ENCODE results near the gene CYP39A1. TPM values are rescaled to one million over a fixed set of nuclear protein-coding genes. Genes with fewer than 3 reads are reported as not detected.

Gene CYP39A1
- total and polyA plus RNA-seq, 2 of the 13 experiments (the other 11 are each of a cell fraction or from before 2014, with no cell fraction given): 0.13 TPM; not detected in 1

DNA sequence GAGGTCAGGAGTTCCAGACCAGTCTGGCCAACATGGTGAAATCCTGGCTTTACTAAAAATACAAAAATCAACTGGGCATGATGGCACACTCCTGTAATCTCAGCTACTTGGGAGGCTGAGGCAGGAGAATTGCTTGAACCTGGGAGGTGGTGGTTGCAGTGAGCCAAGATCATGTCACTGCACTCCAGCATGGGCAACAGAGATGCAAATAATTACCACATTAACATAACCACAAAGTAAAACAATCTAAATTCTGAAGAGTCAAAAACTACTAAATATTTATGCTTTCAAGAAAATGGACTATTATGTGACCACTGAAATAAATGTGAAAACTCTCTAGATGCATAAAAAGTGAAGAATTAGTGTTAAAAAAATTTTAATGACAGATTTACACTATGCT is 59.9 kb downstream of the CYP39A1 start (continued):
- TF ChIP-seq, protein P1, sequence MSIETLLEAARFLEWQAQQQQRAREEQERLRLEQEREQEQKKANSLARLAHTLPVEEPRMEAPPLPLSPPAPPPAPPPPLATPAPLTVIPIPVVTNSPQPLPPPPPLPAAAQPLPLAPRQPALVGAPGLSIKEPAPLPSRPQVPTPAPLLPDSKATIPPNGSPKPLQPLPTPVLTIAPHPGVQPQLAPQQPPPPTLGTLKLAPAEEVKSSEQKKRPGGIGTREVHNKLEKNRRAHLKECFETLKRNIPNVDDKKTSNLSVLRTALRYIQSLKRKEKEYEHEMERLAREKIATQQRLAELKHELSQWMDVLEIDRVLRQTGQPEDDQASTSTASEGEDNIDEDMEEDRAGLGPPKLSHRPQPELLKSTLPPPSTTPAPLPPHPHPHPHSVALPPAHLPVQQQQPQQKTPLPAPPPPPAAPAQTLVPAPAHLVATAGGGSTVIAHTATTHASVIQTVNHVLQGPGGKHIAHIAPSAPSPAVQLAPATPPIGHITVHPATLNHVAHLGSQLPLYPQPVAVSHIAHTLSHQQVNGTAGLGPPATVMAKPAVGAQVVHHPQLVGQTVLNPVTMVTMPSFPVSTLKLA (IDR thresholded peaks at IDR 0.05): no peak
- TF ChIP-seq, protein P2, sequence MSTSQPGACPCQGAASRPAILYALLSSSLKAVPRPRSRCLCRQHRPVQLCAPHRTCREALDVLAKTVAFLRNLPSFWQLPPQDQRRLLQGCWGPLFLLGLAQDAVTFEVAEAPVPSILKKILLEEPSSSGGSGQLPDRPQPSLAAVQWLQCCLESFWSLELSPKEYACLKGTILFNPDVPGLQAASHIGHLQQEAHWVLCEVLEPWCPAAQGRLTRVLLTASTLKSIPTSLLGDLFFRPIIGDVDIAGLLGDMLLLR (CRISPR knock-in tag; IDR thresholded peaks at IDR 0.05): no peak
- TF ChIP-seq KMT2A (CRISPR knock-in tag; IDR thresholded peaks at IDR 0.05): no peak
- TF ChIP-seq ZNF460 (CRISPR knock-in tag; IDR thresholded peaks at IDR 0.05; ENCODE audit: borderline replicate concordance): no peak
- TF ChIP-seq DR1 (CRISPR knock-in tag; IDR thresholded peaks at IDR 0.05): no peak
- TF ChIP-seq NFRKB (IDR thresholded peaks at IDR 0.05): no peak
- TF ChIP-seq, protein P3, sequence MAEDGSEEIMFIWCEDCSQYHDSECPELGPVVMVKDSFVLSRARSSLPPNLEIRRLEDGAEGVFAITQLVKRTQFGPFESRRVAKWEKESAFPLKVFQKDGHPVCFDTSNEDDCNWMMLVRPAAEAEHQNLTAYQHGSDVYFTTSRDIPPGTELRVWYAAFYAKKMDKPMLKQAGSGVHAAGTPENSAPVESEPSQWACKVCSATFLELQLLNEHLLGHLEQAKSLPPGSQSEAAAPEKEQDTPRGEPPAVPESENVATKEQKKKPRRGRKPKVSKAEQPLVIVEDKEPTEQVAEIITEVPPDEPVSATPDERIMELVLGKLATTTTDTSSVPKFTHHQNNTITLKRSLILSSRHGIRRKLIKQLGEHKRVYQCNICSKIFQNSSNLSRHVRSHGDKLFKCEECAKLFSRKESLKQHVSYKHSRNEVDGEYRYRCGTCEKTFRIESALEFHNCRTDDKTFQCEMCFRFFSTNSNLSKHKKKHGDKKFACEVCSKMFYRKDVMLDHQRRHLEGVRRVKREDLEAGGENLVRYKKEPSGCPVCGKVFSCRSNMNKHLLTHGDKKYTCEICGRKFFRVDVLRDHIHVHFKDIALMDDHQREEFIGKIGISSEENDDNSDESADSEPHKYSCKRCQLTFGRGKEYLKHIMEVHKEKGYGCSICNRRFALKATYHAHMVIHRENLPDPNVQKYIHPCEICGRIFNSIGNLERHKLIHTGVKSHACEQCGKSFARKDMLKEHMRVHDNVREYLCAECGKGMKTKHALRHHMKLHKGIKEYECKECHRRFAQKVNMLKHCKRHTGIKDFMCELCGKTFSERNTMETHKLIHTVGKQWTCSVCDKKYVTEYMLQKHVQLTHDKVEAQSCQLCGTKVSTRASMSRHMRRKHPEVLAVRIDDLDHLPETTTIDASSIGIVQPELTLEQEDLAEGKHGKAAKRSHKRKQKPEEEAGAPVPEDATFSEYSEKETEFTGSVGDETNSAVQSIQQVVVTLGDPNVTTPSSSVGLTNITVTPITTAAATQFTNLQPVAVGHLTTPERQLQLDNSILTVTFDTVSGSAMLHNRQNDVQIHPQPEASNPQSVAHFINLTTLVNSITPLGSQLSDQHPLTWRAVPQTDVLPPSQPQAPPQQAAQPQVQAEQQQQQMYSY (CRISPR knock-in tag; IDR thresholded peaks at IDR 0.05): no peak
- TF ChIP-seq NKX3-1 (CRISPR knock-in tag; IDR thresholded peaks at IDR 0.05): no peak

- Histone ChIP-seq H3K27me3 (ENCODE audit: control insufficient read depth in 1 of 2, insufficient read depth in 2 of 2, low read length in 2 of 2) (no peaks in the 10 kb centered on the region), H3K79me2 (ENCODE audit: insufficient read depth, low read length) (no peaks in the 10 kb centered on the region), H3K36me3 (replicated peaks in 1 of 2; ENCODE audit: control insufficient read depth in 1 of 2, insufficient read depth in 2 of 2, low read length in 2 of 2) (no peaks in the 10 kb centered on the region), H4K20me1 (ENCODE audit: insufficient read depth, low read length) (no peaks in the 10 kb centered on the region), H3K4me3 (replicated peaks in 1 of 3; ENCODE audit: insufficient read depth in 1 of 3, low read depth in 2 of 3, low read length in 3 of 3) (no peak overlapping the region), H3K9ac (ENCODE audit: insufficient read depth, low read depth, low read length) (no peak overlapping the region), H2AFZ (ENCODE audit: low read length) (no peak overlapping the region), H3K4me1 (ENCODE audit: insufficient read depth, low read length) (no peaks in the 10 kb centered on the region), H3K27ac (ENCODE audit: extremely low read length, insufficient read depth, low read length) (no peak overlapping the region), H3K4me2 (ENCODE audit: low read depth, low read length) (no peak overlapping the region), H3K9me3 (ENCODE audit: low read length) (peaks cover 7% of the 10 kb centered on the region)
- ChIA-PET CTCF (ENCODE audit: low intra/inter-chr PET ratio, low total read pairs) (no interaction called here), POLR2A (no interaction called here)
- ATAC-seq (no peak), FAIRE-seq (no peak), DNase-seq (ENCODE audit: low spot score) (no peak)
- intact Hi-C loops (cut with micrococcal nuclease; ENCODE audit: unreplicated experiment): no loop called here
- WGBS (ENCODE audit: low lambda C conversion rate): 2% methylated on average over 3 of the region's 3 CpGs
- no TSS peak for BruUV-seq (replicated peaks)
- in situ Hi-C loops (cut with HindIII; ENCODE audit: extremely low pct_ligation_motif_present, low pct_unique_long_range_greater_than_20kb): no loop called here
- TF ChIP-seq MED8 (CRISPR knock-in tag; IDR thresholded peaks at IDR 0.05; ENCODE audit: insufficient replicate concordance) (no peak), NFYB (CRISPR knock-in tag; IDR thresholded peaks at IDR 0.05) (no peak), IRF1 (CRISPR knock-in tag; IDR thresholded peaks at IDR 0.05; ENCODE audit: low read depth) (no peak), ZNF317 (CRISPR knock-in tag; IDR thresholded peaks at IDR 0.05) (no peak), ZNF329 (CRISPR knock-in tag; IDR thresholded peaks at IDR 0.05; ENCODE audit: low read depth) (no peak), ZSCAN29 (CRISPR knock-in tag; conservative IDR thresholded peaks at IDR 0.05) (no peak), STAG1 (CRISPR knock-in tag; IDR thresholded peaks at IDR 0.05) (no peak), MAFK (conservative IDR thresholded peaks at IDR 0.05 in 1 of 2, IDR thresholded peaks at IDR 0.05 in 1 of 2; ENCODE audit: low read length in 2 of 2) (no peak), CCAR2 (optimal IDR thresholded peaks at IDR 0.05; ENCODE audit: low read depth, low read length) (no peak), DBP (CRISPR knock-in tag; IDR thresholded peaks at IDR 0.05; ENCODE audit: not compliant biosample characterization) (no peak)
Measured at GRCh38 chr6:46592046-46592445, 60.6 kb downstream of the CYP39A1 start.

Measured in HepG2 (cell line).